HCT116 (cell line): ENCODE results near the gene SAT1. TPM values are rescaled to one million over a fixed set of nuclear protein-coding genes. Genes with fewer than 3 reads are reported as not detected.

Source experiments
- ATAC-seq: fragments of 200-7000 bp; cut with Tn5 transposase; 2 replicates; pipeline ENCODE4 v1.9.1; 2020; ENCODE audit warnings: mild to moderate bottlenecking, moderate library complexity
- BruUV-seq: library from RNA; stranded (reverse); fragments of 400-500 nt; replicated peaks from 2 replicates; lab custom pipeline; 2021; lab: Mats Ljungman, UMichigan
- CTCF ChIA-PET: fragments of 300-600 bp; sonication (Branson Sonifier 250); formaldehyde crosslinking; loops from one replicate; lab custom pipeline; 2021; ENCODE audit warnings: antibody characterized with exemption; lab: Charles Lee
- POLR2A ChIA-PET: fragments of 300-600, 350-600 bp; sonication (Branson Sonifier 250); formaldehyde crosslinking; loops from one replicate; lab custom pipeline; 2021; ENCODE audit warnings: antibody characterized with exemption; lab: Charles Lee
- RAD21 ChIA-PET, 2 experiments: fragments of 300-600 bp; sonication (Branson Sonifier 250); formaldehyde crosslinking; loops; one replicate each; lab custom pipeline; 2023; ENCODE audit warnings: low total read pairs in 2 of 2; ENCODE audit not compliant: uncharacterized antibody in 2 of 2, unreplicated experiment in 2 of 2, low non-redundant PET in 1 of 2; lab: Charles Lee
- DNase-seq: peaks from one replicate; pipeline ENCODE4 v3.0.0-alpha.2; 2010; ENCODE audit warnings: low read depth, low spot score
- H2AFZ ChIP-seq: fragments of 200-600 bp; shearing (Covaris generic), sonication (generic); 2 replicates; pipeline ENCODE4 v1.6.1; 2017; ENCODE audit warnings: low read depth, mixed run types, mixed read lengths, antibody characterized with exemption, low read length; ENCODE audit not compliant: poor library complexity, severe bottlenecking
- H3K27ac ChIP-seq: 2 replicates; pipeline ENCODE4 v1.5.1; 2012; ENCODE audit warnings: low read depth, low read length
- H3K27me3 ChIP-seq: fragments of 200-600 bp; sonication (generic); 2 replicates; pipeline ENCODE4 v1.6.1; 2016; ENCODE audit warnings: mixed run types, low read length, mixed read lengths; ENCODE audit not compliant: insufficient read depth
- H3K36me3 ChIP-seq, 2 experiments: fragments of 200-500 bp in 1 of 2; fragments of 200-600 bp in 1 of 2; sonication (Bioruptor generic) in 1 of 2; sonication (generic) in 1 of 2; 2 replicates each; pipeline versions ENCODE4 v1.5.1 to v1.6.1; 2014 to 2016; ENCODE audit warnings: low read length in 2 of 2, inconsistent platforms in 1 of 2, mixed read lengths in 1 of 2, mixed run types in 1 of 2; ENCODE audit not compliant: insufficient read depth in 2 of 2, control insufficient read depth in 1 of 2
- H3K4me1 ChIP-seq, 2 experiments: fragments of 200-600 bp in 1 of 2; sonication (generic) in 1 of 2; 2 replicates each; pipeline versions ENCODE4 v1.5.1 to v1.6.1; 2012 to 2017; ENCODE audit warnings: low read length in 2 of 2, inconsistent platforms in 1 of 2, mild to moderate bottlenecking in 1 of 2, mixed read lengths in 1 of 2, mixed run types in 1 of 2, moderate library complexity in 1 of 2; ENCODE audit not compliant: insufficient read depth in 2 of 2, control insufficient read depth in 1 of 2
- H3K4me2 ChIP-seq: fragments of 200-600 bp; sonication (generic); 2 replicates; pipeline ENCODE4 v1.6.1; 2017; ENCODE audit warnings: mixed run types, low read length, mixed read lengths
- H3K4me3 ChIP-seq, 2 experiments: fragments of 200-600 bp in 1 of 2; sonication (generic) in 1 of 2; replicated peaks in 1 of 2; 2 replicates each; pipeline ENCODE4 v1.5.1; 2011 to 2016; ENCODE audit warnings: low read length in 2 of 2, control low read depth in 1 of 2, low read depth in 1 of 2, mild to moderate bottlenecking in 1 of 2, mixed read lengths in 1 of 2, mixed run types in 1 of 2
- H3K79me2 ChIP-seq: fragments of 200-600 bp; sonication (generic); 2 replicates; pipeline ENCODE4 v1.6.1; 2017; ENCODE audit warnings: mild to moderate bottlenecking, mixed run types, low read length, moderate library complexity, mixed read lengths; ENCODE audit not compliant: insufficient read depth
- H3K9ac ChIP-seq: fragments of 200-600 bp; sonication (generic); 2 replicates; pipeline ENCODE4 v1.6.1; 2016; ENCODE audit warnings: low read length, mixed read lengths
- H3K9me2 ChIP-seq: fragments of 200-600 bp; sonication (generic), shearing (Covaris generic); 2 replicates; pipeline ENCODE4 v1.6.1; 2017; ENCODE audit warnings: mixed run types, mild to moderate bottlenecking, moderate library complexity; ENCODE audit not compliant: insufficient read depth
- H3K9me3 ChIP-seq, 2 experiments: fragments of 200-500 bp in 1 of 2; fragments of 200-600 bp in 1 of 2; sonication (Bioruptor generic) in 1 of 2; sonication (generic) in 1 of 2; 2 replicates each; pipeline ENCODE4 v1.6.1; 2014 to 2017; ENCODE audit warnings: low read length in 2 of 2, mixed read lengths in 2 of 2, inconsistent platforms in 1 of 2, low read depth in 1 of 2, mild to moderate bottlenecking in 1 of 2, mixed run types in 1 of 2, moderate library complexity in 1 of 2; ENCODE audit not compliant: control insufficient read depth in 1 of 2, insufficient read depth in 1 of 2
- H4K20me1 ChIP-seq: fragments of 200-600 bp; sonication (generic), shearing (Covaris generic); 2 replicates; pipeline ENCODE4 v1.6.1; 2017; ENCODE audit warnings: mixed run types, mild to moderate bottlenecking, moderate library complexity; ENCODE audit not compliant: insufficient read depth
- CBX3 ChIP-seq: IDR thresholded peaks from 2 replicates; pipeline ENCODE4 v1.6.1; 2012; ENCODE audit warnings: low read depth
- CEBPB ChIP-seq: IDR thresholded peaks from 2 replicates; pipeline ENCODE4 v1.6.1; 2012; ENCODE audit warnings: low read depth
- EZH2 ChIP-seq: fragments of 200-600 bp; sonication (generic); IDR thresholded peaks from 2 replicates; pipeline ENCODE4 v1.6.1; 2017; ENCODE audit warnings: antibody characterized with exemption, mixed run types
- JUND ChIP-seq: IDR thresholded peaks from 2 replicates; pipeline ENCODE4 v1.6.1; 2012
- POLR2A ChIP-seq: IDR thresholded peaks from 2 replicates; pipeline ENCODE4 v1.7.0; 2011; ENCODE audit warnings: borderline replicate concordance; ENCODE audit not compliant: insufficient read depth, insufficient read length; ENCODE audit errors: extremely low read depth
- POLR2AphosphoS5 ChIP-seq: IDR thresholded peaks from 2 replicates; pipeline ENCODE4 v1.6.1; 2011; ENCODE audit warnings: mild to moderate bottlenecking, low read depth, low read length, moderate library complexity
- RAD21 ChIP-seq: IDR thresholded peaks from 2 replicates; pipeline ENCODE4 v1.6.1; 2012; ENCODE audit warnings: low read depth, mild to moderate bottlenecking
- SP1 ChIP-seq: IDR thresholded peaks from 2 replicates; pipeline ENCODE4 v1.6.1; 2012; ENCODE audit warnings: low read depth
- YY1 ChIP-seq: IDR thresholded peaks from 2 replicates; pipeline ENCODE4 v1.6.1; 2011; ENCODE audit warnings: low read length, low read depth, moderate library complexity, mild to moderate bottlenecking; ENCODE audit not compliant: insufficient replicate concordance; ENCODE audit errors: extremely low read depth
- ZFX ChIP-seq: fragments of 450-650 bp; IDR thresholded peaks from 2 replicates; pipeline ENCODE4 v1.6.1; 2017
- ZNF274 ChIP-seq: fragments of 200-500 bp; sonication (Bioruptor generic); IDR thresholded peaks from 2 replicates; pipeline ENCODE4 v1.6.1; 2014; ENCODE audit warnings: mild to moderate bottlenecking, low read depth, low read length, inconsistent platforms
- intact Hi-C: fragments of 100-400 bp; cut with micrococcal nuclease; formaldehyde crosslinking; loops from 2 replicates; pipeline ENCODE4 v1.10.0; 2022
- total RNA-seq: library from RNA; stranded (reverse); gene quantifications from one replicate; pipeline ENCODE4 v1.2.1, GENCODE V29; 2021; ENCODE audit not compliant: unreplicated experiment
- TF ChIP-seq, protein P1 (sequence below), 3 experiments: fragments of 200-600 bp in 1 of 3; sonication (generic) in 1 of 3; IDR thresholded peaks in 2 of 3; conservative IDR thresholded peaks in 1 of 3; 2 replicates each; pipeline ENCODE4 v1.5.1; 2012 to 2017; ENCODE audit warnings: low read depth in 2 of 3, low read length in 2 of 3, antibody characterized with exemption in 1 of 3, borderline replicate concordance in 1 of 3, control low read depth in 1 of 3, mild to moderate bottlenecking in 1 of 3, mixed read lengths in 1 of 3, mixed run types in 1 of 3, moderate library complexity in 1 of 3; ENCODE audit not compliant: insufficient read depth in 1 of 3

SAT1 gene
- total RNA-seq, 1 experiment from 2014 or later, result 821 TPM

DNA sequence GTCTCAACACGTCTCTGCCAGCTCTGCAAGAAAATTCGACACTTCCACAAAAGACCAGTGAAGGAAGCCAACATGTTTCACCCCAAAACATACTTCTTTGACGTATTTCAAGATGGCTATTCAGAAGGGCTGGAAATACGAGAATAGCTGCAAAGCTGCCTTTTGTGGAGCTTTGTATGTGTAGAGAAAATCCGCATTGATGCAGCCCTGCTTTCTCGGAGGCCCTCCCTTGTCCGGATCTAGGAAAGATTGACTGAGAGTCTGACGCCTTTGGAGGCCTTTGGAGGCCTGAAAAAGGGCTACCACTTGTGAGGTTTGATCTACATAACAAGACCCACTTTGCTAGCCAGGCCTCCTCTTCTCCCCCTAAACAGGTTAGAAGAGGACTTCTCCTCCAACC lies 12.2 kb downstream of the SAT1 start (continued):
- TF ChIP-seq ZFX (no peak), CEBPB (no peak), YY1 (no peak)

DNA sequence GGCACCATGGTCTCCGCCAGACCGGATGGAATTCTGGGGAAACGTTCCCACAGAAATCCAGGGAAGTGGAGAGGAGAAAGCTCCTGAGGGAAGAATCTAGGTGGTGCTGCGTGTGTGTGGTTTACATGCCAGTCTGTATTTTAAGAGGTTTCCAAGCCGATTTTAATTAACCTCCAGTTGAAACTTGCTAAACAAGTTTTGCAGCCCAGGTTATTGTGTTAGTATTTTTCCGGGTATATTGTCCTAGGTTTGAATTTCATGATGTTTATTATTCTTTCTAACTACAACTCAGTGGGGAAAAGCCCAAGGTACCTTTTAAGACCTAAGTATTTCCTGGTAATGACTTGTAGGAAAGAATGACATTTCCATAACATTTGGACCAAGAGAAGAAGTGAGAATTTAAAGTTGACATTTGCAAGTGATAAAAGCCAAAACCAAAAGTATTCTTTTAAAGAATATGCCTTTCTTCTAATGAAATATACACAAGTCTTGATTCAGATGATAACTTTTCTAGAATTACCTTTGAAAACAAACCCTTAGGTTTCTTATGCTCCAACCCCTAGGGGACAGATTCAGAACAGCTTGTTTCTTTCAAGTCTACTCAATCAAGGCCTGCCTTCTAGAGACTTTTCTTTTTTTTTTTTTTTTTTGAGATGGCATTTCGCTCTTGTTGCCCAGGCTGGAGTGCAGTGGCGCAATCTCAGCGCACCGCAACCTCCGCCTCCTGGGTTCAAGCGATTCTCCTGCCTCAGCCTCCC lies 14.6 kb downstream of the SAT1 start:
- Histone ChIP-seq H3K4me2 (peak overlapping the region; percentile 62), H4K20me1 (no peaks in the 10 kb centered on the region), H3K36me3 (no peaks in the 10 kb centered on the region), H3K27ac (peak overlapping the region; percentile 78), H2AFZ (peak overlapping the region; percentile 45), H3K9me2 (no peaks in the 10 kb centered on the region), H3K79me2 (no peaks in the 10 kb centered on the region), H3K27me3 (no peaks in the 10 kb centered on the region), H3K4me3 (no peak overlapping the region; a peak in 1 of 4 replicates), H3K4me1 (peaks cover 40 to 52% of the 10 kb centered on the region in 2 experiments), H3K9me3 (no peaks in the 10 kb centered on the region), H3K9ac (peak overlapping the region; percentile 34)
- intact Hi-C loops, result no loop called here
- TF ChIP-seq, protein P1, sequence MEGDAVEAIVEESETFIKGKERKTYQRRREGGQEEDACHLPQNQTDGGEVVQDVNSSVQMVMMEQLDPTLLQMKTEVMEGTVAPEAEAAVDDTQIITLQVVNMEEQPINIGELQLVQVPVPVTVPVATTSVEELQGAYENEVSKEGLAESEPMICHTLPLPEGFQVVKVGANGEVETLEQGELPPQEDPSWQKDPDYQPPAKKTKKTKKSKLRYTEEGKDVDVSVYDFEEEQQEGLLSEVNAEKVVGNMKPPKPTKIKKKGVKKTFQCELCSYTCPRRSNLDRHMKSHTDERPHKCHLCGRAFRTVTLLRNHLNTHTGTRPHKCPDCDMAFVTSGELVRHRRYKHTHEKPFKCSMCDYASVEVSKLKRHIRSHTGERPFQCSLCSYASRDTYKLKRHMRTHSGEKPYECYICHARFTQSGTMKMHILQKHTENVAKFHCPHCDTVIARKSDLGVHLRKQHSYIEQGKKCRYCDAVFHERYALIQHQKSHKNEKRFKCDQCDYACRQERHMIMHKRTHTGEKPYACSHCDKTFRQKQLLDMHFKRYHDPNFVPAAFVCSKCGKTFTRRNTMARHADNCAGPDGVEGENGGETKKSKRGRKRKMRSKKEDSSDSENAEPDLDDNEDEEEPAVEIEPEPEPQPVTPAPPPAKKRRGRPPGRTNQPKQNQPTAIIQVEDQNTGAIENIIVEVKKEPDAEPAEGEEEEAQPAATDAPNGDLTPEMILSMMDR (IDR thresholded peaks at IDR 0.05 in 2 of 3, conservative IDR thresholded peaks at IDR 0.05 in 1 of 3; ENCODE audit: borderline replicate concordance in 1 of 3, insufficient read depth in 1 of 3, low read depth in 2 of 3, low read length in 2 of 3), result peak in 2 of 3 experiments; percentile 6 to 11; a peak in 1 of 6 replicates
- TF ChIP-seq SP1 (peak; percentile 73), POLR2AphosphoS5 (peak; percentile 49; the same call in 1 of the 2 replicates), YY1 (no peak), CBX3 (0 out of 2 replicates have a peak, but pooled peaks have one; percentile 18), JUND (peak; percentile 49), ZNF274 (no peak), RAD21 (peak; percentile 14; the same call in 1 of the 2 replicates), EZH2 (no peak), POLR2A (no peak), CEBPB (no peak; the same call in 1 of the 2 replicates)
- no peak for DNase-seq
- POLR2A ChIA-PET, result interaction anchor here (0.7 to 2.9 kb wide), 6 partner anchors 10 to 104 kb away, joined by 3 to 16 read pairs (median 4); partner anchors contain the start of gene SAT1
- CTCF ChIA-PET, result no interaction called here
- BruUV-seq, result TSS peak; percentile 46
- peak; percentile 73 for ATAC-seq
- RAD21 ChIA-PET, result no interaction called here
